HG02981 (cell line): ENCODE results near the gene ACOXL.
A peak's percentile ranks its signal among the peaks of the same experiment; 100 is the strongest.
"Not testable (repeated sequence)": the region's sequence is repeated elsewhere in the genome, so short reads cannot be mapped to it uniquely, and the experiment has no call there.

Experiments used
- ATAC-seq: cut with Tn5 transposase; IDR thresholded peaks from one replicate; pipeline ENCODE4 v1.9.1; 2021; ENCODE audit warnings: mild to moderate bottlenecking, moderate library complexity; ENCODE audit not compliant: unreplicated experiment

The ACOXL gene

DNA sequence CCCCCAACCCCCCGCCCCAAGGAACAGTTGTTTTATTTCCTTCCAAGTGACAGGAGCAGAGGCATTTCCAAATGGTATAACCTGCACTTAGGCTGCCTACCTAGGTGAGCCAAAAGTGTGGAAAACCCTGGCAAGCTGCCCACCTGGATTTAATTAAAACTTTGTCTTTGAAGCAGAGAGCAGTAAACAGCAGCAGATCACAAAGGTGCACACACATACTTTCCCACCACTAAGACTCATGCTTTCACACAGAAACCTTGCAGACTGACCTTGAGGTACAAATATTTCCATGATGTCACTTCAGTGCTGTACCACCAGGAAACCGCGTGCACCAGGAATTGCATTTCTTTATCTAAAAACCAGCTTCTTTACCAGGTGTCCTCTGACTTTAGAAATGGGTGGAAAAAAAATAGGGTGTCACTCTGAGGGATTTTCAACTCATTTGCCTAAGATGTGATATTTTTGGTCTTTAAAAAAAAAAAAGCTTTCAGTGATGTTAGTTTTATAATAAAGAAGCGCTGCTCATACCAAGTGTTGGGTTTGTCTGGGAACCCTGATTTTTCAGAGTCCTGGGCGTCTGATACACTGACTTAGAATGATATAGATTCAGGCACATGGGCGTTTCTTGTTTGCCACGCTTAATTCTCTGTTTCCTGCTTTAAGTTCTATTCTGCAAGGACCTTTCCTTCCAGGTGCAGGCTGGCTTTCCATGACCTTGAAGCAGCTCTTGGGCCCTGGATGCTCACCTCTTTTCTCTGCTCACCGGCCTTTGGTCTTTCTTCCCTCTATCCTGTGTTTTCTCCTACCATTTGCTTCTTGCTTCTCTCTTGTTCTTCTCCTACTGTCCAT, 317.6 kb downstream of the ACOXL start:
- peak; percentile 53 for ATAC-seq

DNA sequence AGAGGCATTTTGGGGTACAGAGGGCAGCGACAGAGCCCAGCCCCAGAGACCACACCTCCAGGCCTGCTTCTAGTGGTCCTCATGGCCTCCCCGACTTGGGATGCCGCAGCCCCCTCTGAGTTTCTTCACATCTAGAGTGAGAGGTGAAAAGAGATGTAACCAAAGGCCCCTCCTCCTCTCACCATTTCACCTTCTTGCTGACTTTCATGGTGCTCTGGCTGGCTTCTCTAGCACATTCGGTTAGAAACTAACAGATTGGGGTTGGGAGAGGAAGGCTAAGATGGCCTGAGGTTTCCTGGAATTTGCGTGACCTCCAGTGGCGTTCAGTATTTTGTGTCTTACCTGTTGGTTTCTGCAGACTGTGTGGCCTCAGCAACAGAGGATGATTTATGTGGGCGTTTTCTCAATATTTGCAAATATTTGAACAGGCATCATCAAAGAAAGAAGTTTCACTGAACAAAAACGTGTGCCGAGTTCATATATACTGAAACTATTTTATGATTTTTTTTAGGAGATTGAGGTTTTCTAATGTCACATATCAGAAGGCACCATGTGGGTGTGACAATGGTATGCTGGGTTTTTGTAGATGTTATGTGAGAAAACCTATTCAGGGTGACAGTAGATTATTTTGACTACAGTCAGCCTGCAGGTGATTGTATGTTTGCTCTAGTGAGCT, 318.5 kb downstream of the ACOXL start:
- ATAC-seq, result no peak

DNA sequence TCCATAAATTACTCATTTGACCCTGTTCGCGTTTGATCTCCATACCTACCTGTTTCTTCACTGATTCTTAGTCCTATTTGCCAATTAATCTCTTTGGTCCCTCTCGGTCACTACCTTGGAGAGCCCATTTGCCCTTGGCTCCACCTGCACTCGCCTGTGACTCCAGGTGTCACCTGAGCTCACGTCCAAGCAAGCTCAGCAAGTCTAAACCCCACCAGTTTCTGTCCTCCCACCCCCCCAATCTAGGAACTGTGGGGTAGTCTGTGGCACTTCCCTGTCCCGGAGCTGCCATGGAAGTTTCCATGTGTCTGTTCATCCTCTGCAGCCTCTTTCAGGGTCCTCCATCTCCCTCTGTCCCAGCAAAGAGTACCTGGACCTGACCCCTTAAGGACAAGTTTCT, 320.2 kb downstream of the ACOXL start:
- no peak for ATAC-seq

DNA sequence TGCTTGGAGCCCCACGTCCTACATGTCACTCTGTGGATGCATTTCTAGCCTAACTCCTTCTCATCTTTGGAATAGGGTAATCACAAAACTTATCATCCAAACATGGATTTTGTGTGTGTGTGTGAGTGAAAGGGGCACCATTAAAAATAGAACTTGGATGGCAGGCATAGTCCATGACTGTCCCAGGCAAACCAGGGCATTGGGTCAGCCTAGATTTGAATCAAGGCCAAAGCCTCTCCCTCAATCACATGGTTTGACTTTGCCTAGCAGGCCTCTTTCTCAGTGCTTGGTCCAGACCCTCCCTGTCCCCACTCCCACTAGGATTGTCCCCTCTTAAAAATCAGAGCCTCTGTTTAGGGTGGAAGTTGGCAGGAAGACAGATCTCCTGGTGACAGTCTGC, 320.9 kb downstream of the ACOXL start:
- no peak for ATAC-seq

DNA sequence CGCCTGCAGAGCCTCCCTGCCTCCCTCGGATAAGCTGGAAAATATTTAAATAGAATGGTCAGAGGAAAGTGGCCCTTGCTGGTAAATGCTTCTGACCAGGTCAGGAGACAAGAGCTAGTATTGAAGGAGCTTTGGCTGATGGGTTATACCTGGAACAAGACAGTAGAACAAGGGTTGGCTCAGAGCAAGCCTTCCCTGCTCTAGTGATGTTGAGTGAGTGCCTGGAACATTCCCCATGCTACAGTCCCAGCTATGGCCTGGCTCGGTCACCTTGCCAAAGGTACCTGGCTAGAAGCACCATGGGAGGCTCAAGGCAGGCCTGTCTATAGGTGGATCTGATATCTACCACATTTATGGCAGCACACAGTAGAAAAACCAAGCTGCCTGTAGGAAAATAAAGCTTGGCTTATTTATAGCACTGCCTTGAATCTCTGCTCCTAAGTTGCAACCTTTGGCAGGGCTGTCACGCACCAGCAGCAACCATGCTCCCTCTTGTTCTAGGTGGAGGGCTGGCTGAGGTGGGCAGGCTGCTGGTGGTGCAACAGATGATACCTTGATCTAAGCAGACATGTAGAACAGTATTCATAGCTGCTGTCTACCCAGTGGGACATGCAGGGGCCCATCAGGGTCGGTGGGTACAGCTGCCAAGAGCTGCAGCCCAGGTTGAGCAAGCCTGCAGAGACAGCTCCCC, 321.6 kb downstream of the ACOXL start:
- ATAC-seq, result no peak

DNA sequence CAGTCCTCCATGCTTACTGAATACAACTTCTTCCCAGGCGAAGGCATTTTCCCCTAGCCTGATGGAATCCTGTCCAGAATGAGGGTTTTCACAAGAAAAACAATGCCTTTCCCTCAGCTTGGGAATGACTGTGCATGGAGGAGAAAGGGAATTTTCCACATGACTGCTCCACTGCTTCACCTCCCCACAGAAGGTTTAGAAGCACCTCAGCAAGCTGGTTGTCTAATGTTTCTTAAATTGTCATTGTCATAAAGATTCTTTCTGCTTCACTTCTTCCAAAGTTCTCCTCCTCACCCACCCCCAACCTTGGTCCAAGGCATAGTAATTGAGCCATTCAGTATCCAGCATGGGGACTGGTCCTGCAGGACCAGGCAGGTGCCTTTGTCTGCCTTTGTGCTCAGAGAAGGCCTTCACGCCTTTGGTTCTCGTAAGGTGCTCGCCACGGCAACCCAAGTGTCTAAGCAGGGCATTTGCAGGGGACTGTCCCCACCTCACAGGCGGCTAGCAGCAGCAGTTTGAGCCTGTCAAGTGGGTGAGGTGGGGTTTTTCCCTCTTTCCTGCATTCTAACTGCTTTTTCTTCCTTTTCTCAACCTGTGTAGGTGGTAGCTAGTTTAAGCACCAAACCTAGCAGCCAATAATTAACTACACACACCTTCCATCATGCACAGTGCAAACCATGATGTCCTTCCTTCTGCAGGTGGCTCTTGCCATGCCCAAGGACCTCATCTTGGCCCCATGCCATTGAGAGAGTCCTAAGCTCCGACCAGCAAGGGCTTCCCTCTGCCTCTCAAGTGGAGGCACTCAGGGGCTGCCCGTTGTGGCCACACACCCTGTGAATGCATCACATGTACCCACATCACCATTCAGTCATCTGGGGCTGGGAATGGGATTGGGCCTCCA, 322.7 kb downstream of the ACOXL start:
- ATAC-seq, result peak; percentile 66

DNA sequence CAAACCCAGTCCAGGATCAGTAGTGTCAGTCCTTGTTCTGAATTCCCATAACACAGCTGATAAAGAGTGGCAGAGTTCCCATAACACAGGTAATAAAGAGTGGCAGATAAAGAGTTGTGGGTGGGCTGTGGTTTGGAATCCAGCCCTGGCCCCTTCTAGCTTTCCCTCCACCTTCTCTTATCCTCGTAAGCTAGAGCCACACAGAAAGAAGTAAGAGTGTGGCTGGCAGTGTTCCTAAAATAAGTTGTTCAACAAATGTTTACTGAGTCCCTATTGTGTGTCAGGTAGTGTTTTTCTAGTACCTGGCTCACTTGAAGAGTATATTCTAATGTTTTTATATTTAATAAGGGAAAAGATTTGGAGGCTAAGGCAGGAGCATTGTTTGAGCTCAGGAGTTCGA, 323.4 kb downstream of the ACOXL start:
- ATAC-seq, result no peak

DNA sequence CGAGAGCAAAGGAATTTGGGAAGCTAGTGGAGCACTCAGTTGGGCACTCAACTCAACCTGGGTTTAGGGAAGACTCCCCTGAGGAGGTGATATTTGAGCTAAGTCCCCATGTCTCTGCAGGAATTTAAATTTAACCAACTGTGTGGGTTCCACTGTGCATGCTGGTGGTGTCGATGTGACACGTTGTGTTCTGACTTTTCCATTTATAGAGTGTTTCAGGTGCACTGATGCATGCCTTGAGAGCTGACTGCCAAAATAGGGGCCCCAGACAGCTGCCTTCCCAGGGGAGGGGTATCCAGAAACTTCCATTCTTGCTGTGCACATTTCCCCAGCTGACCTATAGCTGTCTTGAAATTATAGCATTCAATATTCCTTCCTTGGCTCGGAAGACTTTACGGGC, 324.7 kb downstream of the ACOXL start:
- no peak for ATAC-seq

DNA sequence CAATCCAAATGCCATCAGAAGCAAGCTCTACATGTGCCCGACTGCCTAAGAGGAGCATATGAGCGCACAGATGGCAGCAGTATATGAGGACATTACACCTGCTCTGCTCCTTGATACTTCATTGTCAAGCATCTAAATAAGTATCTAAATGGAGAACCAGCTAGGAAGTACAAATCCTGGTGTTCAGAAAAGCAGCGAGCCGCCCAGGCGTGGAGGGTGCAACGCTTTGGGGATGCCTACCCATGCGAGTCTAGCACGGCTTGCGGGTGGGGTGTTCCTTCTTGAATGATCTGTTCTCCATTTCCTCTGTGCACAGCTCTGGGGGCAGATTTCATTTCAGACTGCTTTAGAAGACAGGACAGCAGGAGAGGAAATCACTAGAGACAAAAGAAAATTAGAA, 325.3 kb downstream of the ACOXL start:
- ATAC-seq, result no peak

DNA sequence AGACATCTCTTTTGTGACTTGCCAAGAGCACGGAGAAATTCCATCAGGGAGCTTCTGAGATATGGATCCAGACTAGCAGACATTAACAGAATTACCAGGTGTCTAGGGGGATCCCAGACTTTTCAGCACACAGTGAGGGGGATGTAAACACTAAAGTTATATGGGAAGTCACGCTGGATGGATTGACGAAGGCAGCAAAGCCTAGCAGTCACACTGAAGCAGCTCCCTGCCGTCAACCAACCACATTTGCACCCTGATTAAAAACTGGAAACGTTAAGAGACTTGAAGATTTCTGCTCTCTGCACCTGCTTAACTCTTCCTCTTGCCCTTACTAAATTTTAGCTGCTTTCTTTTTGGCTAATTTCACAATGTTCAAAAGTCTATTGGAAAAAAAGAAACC, 325.9 kb downstream of the ACOXL start:
- no peak for ATAC-seq

DNA sequence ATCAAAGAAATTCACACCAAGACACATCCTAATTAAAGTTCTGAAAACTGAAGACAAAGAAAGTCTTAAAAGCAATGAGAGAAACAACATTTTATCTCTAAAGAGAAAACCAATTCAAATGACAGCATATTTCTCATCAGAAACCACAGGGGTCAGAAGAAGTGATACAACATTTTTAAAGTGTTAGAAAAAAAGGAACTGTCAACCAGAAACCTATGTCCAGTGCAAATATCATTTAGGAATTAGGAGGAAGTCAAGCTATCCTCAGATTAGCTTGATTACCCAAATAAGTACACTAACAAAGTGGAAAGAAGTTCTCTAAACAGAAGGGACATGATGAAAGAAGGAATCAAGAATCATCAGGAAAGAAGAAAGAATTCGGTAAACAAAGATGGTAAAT, 328.8 kb downstream of the ACOXL start:
- no peak for ATAC-seq

DNA sequence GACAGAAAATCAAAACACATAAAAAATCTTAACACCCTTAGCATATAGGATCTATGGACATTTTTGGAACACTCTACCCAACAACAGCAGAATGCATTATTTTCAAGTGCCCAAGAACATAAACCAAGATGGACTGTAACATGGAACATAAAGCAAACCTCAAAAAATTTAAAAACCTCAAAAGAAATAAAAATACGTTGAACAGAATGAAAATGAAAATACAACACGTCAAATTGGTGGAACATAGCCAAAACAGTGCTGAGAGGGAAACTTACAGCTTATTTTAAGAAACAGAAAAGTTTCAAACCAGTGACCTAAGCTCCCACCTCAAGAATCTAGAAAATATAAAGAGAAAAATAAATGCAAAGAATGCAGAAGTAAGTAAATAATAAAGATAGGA, 330.0 kb downstream of the ACOXL start:
- ATAC-seq, result no peak

DNA sequence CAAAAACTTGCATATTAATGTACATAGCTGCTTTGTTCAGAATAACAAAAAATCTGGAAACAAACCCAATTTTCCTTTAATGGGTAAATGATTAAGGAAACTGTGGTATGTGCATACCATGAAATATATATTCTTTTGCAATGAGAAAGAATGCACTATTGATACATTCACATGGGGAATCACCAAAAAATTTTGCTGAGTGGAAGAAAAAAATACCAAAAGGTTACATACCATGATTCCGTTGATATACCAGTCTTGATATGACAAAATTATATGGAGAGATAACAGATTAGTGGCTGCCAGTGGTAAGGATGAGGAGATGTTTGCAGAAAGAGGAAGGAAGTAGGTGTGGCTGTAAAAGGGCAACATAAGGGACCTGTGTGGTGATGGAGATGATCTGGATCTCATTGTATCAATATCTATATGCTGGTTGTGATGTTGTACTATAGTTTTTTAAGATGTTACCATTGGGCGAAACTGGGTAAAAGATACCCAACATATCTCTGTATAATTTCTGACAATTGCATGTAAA, 333.8 kb downstream of the ACOXL start:
- no peak for ATAC-seq

DNA sequence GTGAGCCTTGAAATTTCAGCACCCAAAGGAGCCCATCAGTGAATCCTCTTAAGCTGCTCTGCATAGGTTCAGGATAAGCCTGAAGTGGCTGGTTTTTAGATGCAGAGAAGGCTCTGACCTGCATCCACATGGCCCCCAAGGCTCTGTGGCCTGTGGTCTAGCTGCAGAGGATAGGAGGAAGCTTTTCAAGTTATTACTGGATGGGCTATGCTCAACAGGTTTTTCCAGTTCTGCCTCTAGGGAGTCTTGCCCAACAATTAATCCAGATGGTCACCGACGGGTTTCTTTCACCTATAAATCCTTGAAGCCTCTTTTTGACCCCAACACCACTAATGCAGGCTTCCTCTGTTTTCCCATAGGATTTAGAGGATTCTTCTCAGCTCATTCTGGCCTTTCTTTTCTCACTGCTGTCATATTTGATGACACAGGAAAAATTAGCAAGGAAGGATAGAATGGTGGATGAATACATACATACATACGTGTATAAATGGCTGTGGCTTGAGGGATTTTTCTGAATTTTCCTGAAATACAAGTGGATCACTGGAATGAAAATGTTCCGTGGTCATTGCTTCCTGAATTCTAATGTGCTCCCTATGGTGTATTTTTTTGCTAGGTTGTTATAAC, 336.2 kb downstream of the ACOXL start:
- no peak for ATAC-seq

DNA sequence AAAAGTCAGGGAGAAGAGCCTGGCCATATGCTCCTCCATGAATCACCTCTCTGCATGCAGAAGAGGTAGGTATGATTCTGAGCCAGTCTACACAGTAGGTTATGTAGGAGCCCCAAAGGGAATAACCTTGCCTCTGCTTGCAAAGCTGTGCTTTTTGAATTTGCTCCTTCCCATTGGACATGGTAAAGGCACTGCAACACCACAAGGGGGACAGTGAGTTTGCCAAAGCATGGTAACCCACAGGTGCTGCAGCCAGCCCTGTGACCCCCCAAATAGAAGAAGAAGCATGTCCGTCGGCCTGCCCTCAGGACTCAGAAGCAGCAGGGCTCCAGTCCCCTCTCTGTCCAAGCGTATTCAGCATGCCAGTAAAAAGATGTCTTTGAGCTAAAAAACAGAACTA, 337.3 kb downstream of the ACOXL start:
- ATAC-seq, result no peak

DNA sequence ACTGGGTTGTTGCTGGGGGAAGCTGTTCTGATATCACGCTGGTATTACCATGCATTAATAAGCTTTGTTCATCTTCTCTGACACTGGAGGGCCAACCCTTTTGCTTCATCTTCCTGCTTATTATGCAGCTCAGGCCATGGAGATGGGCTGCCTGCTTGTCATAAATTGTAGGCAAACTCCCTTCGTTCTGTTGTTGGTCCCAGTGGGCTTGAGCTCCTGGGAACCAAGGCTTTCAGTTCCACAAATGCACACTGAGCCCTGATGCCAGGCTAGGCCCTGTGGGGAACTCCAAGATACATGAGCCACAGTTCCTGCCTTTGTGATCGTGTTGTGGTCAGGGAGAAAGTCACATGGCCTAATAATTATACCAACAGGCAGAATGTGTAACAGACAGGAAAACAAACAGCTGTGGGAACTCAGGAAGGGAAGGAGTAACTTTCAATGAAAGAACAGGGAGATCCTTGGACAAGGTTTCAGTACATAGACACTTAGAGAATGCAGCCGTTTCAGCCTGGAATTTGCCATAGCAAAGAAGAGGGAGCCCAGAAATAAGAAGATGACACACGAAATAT, 339.3 kb downstream of the ACOXL start:
- no peak for ATAC-seq

DNA sequence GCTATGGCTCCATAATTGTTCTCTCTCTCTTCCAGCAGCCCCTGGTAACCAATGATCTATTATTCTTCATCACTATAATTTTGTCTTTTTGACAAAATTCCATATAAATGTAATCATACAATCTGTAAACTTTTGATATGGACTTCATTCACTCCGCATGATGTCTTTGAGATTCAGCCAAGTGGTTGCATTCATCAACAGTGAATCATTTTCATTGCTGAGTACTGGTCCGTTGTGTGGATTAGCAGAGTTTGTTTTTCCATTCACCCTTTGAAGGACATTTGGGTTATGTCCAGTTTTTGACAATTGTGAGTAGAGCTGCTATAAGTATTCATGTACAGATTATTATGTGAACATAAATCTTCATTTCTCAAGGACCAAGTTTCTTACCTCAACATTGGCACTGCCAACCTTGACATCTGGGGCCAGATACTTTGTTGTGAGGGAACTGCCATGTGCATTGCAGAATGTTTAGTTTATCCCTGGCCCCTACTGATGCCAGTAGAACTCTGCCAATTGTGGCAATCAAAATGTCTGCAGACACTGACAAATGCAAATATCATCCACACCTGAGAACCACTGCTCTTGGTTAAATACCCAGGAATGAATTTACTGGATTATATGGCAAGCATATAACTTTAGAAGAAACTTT, 340.0 kb downstream of the ACOXL start:
- no peak for ATAC-seq

DNA sequence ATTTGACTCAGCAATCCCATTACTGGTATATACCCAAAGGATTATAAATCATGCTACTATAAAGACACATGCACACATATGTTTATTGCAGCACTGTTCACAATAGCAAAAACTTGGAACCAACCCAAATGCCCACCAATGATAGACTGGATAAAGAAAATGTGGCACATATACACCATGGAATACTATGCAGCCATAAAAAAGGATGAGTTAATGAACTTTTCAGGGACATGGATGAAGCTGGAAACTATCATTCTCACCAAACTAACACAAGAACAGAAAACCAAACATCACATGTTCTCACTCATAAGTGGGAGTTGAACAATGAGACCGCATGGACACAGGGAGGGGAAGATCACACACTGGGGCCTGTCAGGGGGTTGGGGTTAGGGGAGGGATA, 350.3 kb downstream of the ACOXL start:
- ATAC-seq, result not testable (repeated sequence)

DNA sequence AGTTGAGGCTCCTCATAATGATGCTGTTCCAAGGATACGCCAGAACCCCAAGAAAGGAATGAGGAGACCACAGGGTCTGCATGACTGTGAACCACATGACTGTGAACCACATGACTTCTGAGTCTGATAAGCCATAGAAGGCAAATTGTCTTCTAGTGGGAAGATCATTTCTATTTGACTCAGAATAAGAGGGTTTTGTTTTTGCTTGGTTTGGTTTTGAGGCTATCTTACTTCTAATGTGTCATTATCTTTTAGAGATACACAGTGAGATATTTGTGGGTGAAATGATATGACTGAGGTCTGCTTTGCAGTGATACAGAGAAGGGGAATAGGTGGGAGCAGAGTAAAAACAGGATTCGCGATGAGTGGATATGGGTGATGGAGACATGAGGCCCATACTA, 359.4 kb downstream of the ACOXL start:
- no peak for ATAC-seq
